Measurements from ENCODE around the gene WDFY2. TPM values are rescaled to one million over a fixed set of nuclear protein-coding genes. Genes with fewer than 3 reads are reported as not detected.

The WDFY2 gene
- total RNA-seq, 6 experiments from 2014 or later, result 11.4 to 15.7 (median 13.4) TPM

GRCh38 chr13:51576754-51577153 lies 7.5 kb upstream of the WDFY2 start:
- Mint-ChIP-seq H3K36me3 (ENCODE audit: low read depth) (no peaks in the 10 kb centered on the region), H3K27me3 (ENCODE audit: insufficient read depth) (no peaks in the 10 kb centered on the region; the same call in none of the 2 replicates), H3K27ac (no peak overlapping the region), H3K4me1 (ENCODE audit: low read depth) (peaks cover 18% of the 10 kb centered on the region), H3K4me3 (no peak overlapping the region), H3K9me3 (no peaks in the 10 kb centered on the region)
- DNase-seq, result no peak
- TF ChIP-seq, protein P1, sequence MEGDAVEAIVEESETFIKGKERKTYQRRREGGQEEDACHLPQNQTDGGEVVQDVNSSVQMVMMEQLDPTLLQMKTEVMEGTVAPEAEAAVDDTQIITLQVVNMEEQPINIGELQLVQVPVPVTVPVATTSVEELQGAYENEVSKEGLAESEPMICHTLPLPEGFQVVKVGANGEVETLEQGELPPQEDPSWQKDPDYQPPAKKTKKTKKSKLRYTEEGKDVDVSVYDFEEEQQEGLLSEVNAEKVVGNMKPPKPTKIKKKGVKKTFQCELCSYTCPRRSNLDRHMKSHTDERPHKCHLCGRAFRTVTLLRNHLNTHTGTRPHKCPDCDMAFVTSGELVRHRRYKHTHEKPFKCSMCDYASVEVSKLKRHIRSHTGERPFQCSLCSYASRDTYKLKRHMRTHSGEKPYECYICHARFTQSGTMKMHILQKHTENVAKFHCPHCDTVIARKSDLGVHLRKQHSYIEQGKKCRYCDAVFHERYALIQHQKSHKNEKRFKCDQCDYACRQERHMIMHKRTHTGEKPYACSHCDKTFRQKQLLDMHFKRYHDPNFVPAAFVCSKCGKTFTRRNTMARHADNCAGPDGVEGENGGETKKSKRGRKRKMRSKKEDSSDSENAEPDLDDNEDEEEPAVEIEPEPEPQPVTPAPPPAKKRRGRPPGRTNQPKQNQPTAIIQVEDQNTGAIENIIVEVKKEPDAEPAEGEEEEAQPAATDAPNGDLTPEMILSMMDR (IDR thresholded peaks at IDR 0.05), result no peak

DNA sequence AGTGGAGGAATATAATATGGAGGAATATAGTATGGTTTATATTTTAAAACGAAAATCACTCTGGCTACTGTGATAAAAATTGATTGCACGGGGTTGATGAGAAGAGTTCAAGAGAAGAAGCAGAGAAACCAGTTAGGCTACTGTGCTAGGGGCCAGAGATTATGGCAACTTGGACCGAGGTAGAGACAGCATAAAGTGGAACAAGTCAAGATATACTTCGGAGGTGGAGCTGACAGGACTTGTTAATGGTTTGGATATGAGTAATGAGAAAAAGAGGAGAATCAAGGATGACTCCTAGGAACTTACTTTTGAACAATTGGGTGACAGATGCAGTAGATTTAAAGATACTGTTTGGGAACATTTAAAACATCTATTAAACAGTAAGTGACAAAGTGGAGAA lies 6.6 kb upstream of the WDFY2 start:
- DNase-seq, result no peak
- Mint-ChIP-seq H3K36me3 (ENCODE audit: low read depth) (no peaks in the 10 kb centered on the region), H3K27ac (no peak overlapping the region), H3K9me3 (no peaks in the 10 kb centered on the region), H3K27me3 (ENCODE audit: insufficient read depth) (no peaks in the 10 kb centered on the region; the same call in none of the 2 replicates), H3K4me3 (no peak overlapping the region), H3K4me1 (ENCODE audit: low read depth) (peaks cover 20% of the 10 kb centered on the region)
- TF ChIP-seq, protein P1 (IDR thresholded peaks at IDR 0.05), result no peak

GRCh38 chr13:51579676-51580075 lies 4.6 kb upstream of the WDFY2 start:
- Mint-ChIP-seq H3K27me3 (ENCODE audit: insufficient read depth) (peaks cover 1% of the 10 kb centered on the region; the same call in 1 of the 2 replicates), H3K27ac (no peak overlapping the region), H3K4me1 (ENCODE audit: low read depth) (peaks cover 29% of the 10 kb centered on the region), H3K4me3 (no peak overlapping the region), H3K9me3 (no peaks in the 10 kb centered on the region), H3K36me3 (ENCODE audit: low read depth) (no peaks in the 10 kb centered on the region)
- DNase-seq, result no peak
- TF ChIP-seq, protein P1 (IDR thresholded peaks at IDR 0.05), result no peak

DNA sequence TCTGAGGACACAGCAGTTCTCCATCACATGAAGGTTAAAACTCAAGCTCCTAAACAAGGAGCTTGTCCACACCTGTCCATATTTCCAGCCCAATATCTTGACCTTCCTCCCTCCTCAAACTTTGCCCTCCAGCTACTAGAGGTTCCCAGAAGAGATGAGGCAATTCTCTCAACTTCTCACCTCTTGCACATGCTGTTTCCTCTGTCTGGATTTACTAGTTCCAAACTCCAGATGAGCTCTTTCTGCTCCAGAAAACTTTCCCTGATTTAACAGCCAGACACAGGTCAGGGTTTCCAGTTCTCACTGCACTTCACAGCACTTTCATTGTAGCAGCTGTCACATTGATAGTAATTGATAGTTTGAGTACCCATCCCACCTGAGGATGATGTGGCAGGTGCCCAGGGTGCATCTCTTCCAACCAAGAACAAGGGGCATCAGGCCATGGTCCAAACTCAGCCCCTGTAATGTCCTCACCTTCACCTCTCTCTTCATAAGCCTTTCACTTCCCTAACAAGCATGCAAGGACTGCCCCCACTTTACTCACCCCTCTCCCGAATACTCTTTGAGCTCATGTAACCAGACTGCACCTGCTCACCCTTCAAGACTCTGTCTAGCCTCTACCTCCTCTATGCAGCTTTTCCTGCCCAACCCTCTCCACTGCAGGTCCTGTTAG lies 3.0 kb upstream of the WDFY2 start:
- Mint-ChIP-seq H3K4me3 (no peak overlapping the region), H3K27ac (no peak overlapping the region), H3K27me3 (ENCODE audit: insufficient read depth) (peaks cover 1% of the 10 kb centered on the region; the same call in 1 of the 2 replicates)

GRCh38 chr13:51583469-51583874 lies 790 bp upstream of the WDFY2 start:
- no peak for DNase-seq
- Mint-ChIP-seq H3K27me3 (ENCODE audit: insufficient read depth) (peaks cover 1% of the 10 kb centered on the region; the same call in 1 of the 2 replicates), H3K27ac (peak overlapping the region; percentile 94), H3K9me3 (no peaks in the 10 kb centered on the region), H3K36me3 (ENCODE audit: low read depth) (peaks cover 6% of the 10 kb centered on the region), H3K4me3 (peak overlapping the region; percentile 99), H3K4me1 (ENCODE audit: low read depth) (peaks cover 37% of the 10 kb centered on the region)
- TF ChIP-seq, protein P1 (IDR thresholded peaks at IDR 0.05), result no peak

More for the DNA sequence above, 3.0 kb upstream of the WDFY2 start:
- Mint-ChIP-seq H3K36me3 (ENCODE audit: low read depth) (no peaks in the 10 kb centered on the region; the same call in 1 of the 2 replicates), H3K9me3 (no peaks in the 10 kb centered on the region), H3K4me1 (ENCODE audit: low read depth) (peaks cover 35% of the 10 kb centered on the region)
- TF ChIP-seq, protein P1 (IDR thresholded peaks at IDR 0.05), result no peak
- no peak for DNase-seq
